DND-41 (cell line): ENCODE measurements around the gene SDHB.

Experiments used
- CTCF ChIP-seq: IDR thresholded peaks from 2 replicates; pipeline ENCODE4 v1.5.1; 2012; ENCODE audit warnings: borderline replicate concordance, low read length, moderate library complexity, mild to moderate bottlenecking; ENCODE audit not compliant: poor library complexity, severe bottlenecking; ENCODE audit errors: extremely low read depth
- EZH2 ChIP-seq: IDR thresholded peaks from 3 replicates; pipeline ENCODE4 v1.6.1; 2012; ENCODE audit warnings: borderline replicate concordance, low read depth, mild to moderate bottlenecking, moderate library complexity, low read length, inconsistent platforms; ENCODE audit not compliant: severe bottlenecking

- no peak for TF ChIP-seq CTCF
- TF ChIP-seq EZH2, result no peak
Measured at GRCh38 chr1:17007121-17007520, 46.7 kb downstream of the SDHB start.
